Middle frontal gyrus (tissue), 1 donor: ENCODE data around the gene STAB2.

Experiments
- DNase-seq: peaks from one replicate; pipeline ENCODE4 v3.0.0-alpha.2; 2015; ENCODE audit warnings: low spot score; ENCODE audit errors: extremely low spot score

The STAB2 gene

DNA sequence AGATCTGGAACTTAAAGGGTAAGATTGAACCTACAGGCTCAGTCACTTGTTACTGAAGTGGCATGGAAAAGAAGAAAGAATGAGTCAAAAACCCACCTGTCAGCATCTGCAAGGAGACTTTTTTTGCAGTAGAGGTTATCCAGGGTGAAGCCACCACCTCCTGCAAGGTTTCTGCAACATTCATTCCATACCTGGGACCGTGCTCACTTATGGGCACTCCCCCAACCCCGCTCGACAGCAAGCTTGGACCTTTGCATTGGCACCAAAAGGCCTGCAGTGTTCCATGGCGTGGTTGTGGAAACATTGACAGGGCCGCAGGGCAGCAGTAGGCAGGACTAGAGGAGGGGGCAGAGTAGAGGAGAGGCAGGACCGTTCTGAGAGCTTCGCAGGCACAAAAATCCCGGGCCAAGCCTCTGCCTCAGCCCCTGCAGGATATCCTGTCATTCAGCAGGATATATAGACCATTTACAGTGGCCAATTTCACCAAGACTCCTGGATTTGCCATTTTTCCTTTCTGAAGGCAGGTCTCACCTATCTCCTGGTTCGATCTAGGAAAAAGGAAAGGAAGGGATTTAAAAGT is at the start of gene STAB2:
Gene STAB2, plus strand, starts transcription at position 483 of the 580 bp plus-strand sequence. CDS start 204 bp downstream, outside the sequence.
- DNase-seq: no peak

GRCh38 chr12:103538397-103538796 is 48.7 kb upstream of the STAB2 start:
- no peak for DNase-seq

DNA sequence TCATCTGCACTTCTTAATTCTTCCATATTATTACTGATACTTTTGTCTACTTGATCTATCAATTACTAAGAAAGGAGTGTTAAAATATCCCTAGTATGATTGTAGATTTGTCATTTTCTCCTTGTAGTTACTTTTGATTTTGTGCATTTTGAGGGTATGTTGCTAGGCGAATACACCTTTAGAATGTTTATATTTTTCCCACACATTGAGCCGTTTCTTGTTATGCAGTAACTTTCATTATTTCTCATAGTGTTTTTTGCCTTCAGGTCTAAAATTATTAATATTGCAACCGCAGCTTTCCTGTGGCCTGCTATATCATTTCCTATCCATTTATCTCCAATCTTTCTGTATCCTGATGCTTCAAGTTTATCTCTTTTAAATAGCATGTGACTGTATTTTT is 46.8 kb upstream of the STAB2 start:
- no peak for DNase-seq

- no peak for DNase-seq
Measured at GRCh38 chr12:103542078-103542477, 45.0 kb upstream of the STAB2 start.

DNA sequence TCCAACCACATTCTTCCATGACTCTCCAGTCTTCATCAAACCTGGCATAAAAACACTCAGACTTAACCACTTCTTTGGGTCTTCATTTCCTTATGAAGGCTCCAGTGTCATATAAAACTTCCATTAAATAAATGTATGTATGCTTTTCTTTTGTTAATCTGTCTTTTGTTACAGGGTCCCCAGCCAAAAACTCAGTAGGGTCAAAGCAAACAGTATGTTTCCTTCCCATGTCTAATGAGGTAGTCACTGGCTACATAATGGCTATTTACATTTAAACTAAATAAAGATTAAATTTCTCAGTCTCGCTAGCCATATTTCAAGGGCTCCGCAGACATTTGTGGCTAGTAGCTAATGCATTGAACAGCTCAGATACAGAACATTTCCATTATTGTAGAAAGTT is 40.1 kb upstream of the STAB2 start:
- no peak for DNase-seq

DNA sequence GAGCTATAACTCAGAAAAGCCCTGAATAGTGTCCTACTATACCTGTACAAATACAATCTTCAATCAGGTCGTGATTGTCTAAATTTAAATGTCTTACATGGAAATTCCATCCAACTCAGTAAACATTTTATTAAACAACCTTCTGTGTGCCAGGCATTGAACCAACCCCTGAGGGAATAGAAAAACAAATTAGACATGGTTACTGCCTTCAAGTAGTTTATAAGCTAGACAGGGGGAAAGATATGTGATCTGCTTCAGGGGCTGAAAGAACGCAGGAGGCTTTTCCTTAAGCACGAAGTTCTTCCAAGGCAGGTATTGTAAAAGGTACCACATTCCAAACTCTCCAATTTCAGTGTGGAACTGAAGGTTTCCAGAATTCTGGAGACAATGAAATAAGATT is 39.7 kb upstream of the STAB2 start:
- DNase-seq: no peak

DNA sequence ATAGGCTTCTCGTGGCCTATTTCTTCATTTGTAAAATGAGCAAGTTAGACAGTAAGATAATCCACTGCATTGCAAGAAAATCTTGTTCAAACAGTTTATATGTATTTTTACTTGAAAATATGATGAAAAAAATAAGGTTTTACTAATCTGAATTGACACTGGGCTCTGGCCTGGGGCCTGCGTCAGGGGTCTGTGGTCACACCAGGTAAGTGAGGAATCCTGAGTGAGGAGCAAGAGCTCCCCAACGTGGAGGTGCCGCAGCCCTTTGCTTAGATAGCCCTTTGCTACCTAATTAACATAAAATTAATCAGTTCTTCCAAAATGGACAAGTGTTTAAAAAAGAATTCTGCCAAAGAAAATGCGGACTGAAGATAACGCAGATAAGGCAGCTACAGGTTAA is 39.1 kb upstream of the STAB2 start:
- DNase-seq: no peak

DNA sequence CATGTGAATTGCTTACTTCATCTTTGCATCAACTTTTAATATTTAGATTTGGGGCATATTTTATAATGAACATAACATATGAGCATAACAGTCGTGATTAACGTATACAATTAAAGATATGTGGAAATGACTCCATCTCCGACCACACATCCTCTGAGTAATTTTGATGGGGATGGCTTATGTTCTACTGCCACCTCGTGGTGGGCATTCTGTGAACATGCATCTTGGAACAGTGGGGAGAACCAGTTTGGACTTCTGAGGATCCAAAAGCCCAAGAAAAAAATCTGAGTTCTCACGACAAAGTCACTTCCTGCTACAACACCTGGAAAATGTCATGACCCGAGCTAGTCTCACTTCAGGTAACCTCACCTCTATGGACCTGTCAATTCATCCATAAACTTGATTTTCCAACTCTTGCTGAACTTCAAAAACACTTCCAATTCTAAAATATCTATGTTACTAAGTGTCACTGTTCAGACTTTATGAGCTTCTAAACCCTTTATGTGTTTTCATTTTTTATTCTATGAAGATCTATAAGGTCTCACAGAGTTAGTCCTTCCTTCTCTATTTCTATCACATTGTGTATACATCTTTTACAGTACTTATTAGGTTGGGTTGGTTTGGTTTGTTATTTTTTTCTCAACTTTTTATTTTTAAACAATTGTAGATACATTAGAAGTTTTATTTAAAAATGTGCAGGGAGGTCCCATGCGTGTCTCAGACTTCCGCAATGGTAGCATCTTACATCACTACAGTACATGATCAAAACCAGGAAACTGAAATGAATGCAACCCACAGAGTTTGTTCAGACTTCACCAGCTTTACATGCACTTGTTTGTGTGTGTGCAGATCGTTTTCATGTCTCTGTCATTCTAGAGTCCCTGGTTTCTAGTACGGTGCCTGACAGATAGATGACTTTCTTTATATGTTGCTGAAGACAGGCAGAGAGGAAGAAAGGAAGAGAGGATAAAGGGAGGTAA is 38.2 kb upstream of the STAB2 start:
- peak; percentile 66 for DNase-seq

- DNase-seq: no peak
Measured at GRCh38 chr12:103556890-103557627, 30.0 kb upstream of the STAB2 start.

DNA sequence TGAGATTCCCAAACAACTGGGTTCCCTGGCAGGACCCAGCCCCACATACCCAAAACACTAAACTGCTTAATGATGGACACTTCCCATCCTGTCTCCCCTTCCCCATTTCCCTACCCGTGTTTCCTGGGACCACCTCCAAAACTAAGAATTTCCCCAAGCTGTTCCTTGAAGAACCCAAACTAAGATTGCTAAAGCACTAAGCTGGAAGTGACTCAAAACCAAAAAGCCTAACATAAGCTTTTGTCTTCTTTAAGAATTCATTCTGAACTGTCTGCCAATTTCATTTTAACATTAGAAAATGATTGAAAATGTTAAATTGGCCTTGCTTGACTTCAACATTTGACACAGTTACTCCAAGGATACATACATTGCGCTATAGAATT is 29.5 kb upstream of the STAB2 start:
- DNase-seq: no peak

DNA sequence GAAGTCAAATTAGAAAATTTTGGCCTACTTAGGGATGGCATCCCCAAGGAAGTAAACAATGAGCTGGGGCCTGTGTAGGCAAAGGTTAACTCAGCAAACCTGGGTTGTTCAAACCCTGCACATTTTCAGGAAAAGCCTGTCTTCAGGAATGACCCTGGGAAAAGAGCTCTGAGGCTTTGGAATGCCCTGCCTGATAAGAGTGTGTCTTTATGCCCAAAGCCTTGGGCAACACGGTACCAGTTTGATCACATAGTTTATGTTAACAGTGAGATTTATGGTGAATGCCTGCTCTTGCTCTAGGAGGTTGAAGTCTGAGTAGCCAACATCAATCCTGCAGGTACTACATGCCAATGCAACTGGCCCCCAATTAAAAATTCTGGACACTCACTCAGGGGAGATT is 28.2 kb upstream of the STAB2 start:
- no peak for DNase-seq

DNA sequence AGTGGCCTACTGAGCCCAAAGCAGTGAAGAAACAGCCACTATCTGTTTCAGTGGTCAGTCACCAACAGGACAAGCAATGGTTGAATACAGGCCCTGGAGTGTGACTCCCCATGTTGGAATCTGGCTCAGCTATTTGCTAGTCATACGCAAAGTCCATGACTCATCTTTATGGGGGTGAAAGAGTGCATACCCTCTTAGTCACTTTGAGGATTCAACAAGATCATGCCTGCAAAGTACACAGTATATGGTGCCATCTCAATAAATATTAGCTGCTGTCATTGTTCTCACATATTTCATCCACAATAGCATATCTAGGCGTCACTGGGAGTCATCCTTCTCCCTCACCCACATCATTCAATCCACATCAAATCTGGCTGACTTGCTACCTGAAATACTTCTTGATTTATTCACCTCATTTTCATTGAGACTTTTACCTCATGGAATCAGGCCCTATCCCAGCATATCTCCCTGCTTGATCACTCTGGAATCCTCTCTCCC is 26.4 kb upstream of the STAB2 start:
- no peak for DNase-seq

GRCh38 chr12:103561174-103561573 is 25.9 kb upstream of the STAB2 start:
- DNase-seq: no peak

GRCh38 chr12:103566398-103566797 is 20.7 kb upstream of the STAB2 start:
- no peak for DNase-seq

GRCh38 chr12:103569278-103569677 is 17.8 kb upstream of the STAB2 start:
- DNase-seq: no peak

- no peak for DNase-seq
Measured at GRCh38 chr12:103571286-103571685, 15.8 kb upstream of the STAB2 start.

DNA sequence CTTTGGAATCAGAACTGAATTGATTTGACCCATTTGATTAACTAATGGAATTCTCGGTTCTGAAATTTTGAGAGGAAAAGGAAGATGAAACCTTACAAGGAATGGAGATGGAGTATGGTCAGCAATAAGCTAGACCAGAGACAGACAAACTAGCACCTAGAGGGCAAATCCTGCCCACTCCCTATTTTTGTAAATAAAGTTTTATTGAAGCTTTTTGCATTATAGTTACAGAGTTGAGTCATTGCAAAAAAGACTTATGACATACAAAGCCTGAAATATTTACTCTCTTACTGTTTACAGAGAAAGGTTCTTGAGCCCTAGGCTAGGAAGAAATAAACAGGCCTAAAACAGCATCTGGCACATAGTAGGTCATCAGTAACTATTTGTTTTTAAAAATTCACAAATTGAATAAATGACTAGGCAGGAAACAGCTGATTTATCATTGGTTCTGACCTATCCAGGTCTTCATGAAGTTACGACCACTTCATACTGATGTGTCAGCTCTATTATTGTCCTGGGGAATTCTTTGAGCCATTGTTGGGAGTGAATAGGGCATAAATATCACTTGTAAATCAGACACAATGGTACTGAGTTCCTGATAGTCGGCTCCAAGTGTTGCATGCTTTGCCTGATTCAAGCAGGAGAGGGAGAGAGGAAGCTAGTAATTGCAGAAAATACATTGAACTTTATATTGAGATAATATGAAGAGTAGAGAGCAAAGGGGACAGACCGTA is 14.6 kb upstream of the STAB2 start:
- no peak for DNase-seq

- no peak for DNase-seq
Measured at GRCh38 chr12:103573185-103573584, 13.9 kb upstream of the STAB2 start.

DNA sequence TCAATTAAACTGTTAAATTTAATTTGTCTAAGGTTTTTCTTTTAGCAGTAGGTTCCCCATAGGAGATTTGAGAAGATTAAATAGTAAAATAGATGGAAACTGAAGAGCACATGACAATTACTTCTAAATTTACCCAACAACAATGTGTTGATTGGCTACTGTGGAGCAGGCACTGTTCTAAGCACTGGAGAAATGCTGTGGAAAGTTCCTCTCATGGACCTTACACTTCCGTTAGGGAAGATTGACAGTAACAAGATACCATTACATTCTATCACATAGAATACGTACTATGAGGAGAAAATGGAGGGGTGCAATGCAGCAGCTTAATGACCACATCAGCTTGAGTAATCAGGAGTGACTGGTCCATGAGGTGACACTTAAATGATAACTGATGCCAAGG is 8.1 kb upstream of the STAB2 start:
- no peak for DNase-seq

GRCh38 chr12:103580026-103580425 is 7.0 kb upstream of the STAB2 start:
- no peak for DNase-seq

GRCh38 chr12:103583008-103583407 is 4.1 kb upstream of the STAB2 start:
- no peak for DNase-seq
